VCaP (cell line): ENCODE results near the gene ZFYVE28.

Experiments used
- H3K27ac ChIP-seq: fragments of 450-650 bp; 2 replicates; pipeline ENCODE4 v1.5.1; 2017
- TF ChIP-seq, protein P1 (sequence below): fragments of 450-650 bp; conservative IDR thresholded peaks from 2 replicates; pipeline ENCODE4 v1.5.1; 2017; ENCODE audit warnings: mild to moderate bottlenecking, moderate library complexity

ZFYVE28 gene

DNA sequence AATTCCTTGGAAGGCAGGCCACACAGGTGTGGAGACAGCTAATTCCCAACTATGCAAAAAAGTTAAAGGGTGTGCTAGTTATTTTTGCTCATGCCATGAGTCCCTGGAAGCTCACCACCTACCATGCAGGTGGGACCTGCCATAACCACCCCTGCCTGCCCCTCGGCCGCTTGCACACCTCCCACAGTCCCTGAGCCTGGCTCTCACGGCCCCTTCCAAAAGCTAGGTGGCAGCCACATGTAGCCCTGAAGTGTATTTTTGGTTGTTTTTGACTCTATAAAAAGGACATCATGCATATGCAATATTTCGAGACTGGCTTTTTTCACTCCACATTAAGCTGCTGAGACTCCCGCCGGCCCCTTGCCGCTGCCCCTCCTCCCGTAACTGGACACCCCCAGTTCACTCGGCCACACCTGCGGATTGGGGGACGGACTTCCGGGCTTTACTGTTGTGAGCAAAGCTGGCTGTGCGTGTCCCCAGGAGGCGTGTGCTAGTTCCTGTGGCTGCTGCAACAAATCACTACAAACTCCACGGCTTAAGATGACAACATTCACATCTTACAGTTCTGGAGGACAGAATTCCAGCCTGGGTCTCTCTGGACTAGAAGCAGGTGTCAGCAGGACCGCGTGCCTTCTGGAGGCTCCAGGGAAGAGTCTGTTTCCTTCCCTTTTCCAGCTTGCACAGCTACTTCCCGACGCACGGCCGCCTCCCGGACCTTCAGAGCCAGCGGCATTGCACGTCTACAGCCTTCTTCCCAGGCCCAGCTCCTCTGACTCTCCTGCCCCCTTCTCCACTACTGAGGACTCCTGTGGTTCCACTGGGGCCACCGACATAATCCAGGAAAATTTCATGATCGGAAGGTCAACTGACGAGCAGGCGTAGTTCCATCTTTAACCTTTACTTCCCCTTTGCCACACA is 24.8 kb downstream of the ZFYVE28 start:
- no peak overlapping the region for H3K27ac ChIP-seq
- TF ChIP-seq, protein P1, sequence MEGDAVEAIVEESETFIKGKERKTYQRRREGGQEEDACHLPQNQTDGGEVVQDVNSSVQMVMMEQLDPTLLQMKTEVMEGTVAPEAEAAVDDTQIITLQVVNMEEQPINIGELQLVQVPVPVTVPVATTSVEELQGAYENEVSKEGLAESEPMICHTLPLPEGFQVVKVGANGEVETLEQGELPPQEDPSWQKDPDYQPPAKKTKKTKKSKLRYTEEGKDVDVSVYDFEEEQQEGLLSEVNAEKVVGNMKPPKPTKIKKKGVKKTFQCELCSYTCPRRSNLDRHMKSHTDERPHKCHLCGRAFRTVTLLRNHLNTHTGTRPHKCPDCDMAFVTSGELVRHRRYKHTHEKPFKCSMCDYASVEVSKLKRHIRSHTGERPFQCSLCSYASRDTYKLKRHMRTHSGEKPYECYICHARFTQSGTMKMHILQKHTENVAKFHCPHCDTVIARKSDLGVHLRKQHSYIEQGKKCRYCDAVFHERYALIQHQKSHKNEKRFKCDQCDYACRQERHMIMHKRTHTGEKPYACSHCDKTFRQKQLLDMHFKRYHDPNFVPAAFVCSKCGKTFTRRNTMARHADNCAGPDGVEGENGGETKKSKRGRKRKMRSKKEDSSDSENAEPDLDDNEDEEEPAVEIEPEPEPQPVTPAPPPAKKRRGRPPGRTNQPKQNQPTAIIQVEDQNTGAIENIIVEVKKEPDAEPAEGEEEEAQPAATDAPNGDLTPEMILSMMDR, result no peak

GRCh38 chr4:2390784-2391421 is 27.5 kb downstream of the ZFYVE28 start:
- no peak overlapping the region for H3K27ac ChIP-seq
- TF ChIP-seq, protein P1, result no peak

GRCh38 chr4:2390146-2390545 is 28.3 kb downstream of the ZFYVE28 start:
- no peak overlapping the region for H3K27ac ChIP-seq
- TF ChIP-seq, protein P1, result no peak

DNA sequence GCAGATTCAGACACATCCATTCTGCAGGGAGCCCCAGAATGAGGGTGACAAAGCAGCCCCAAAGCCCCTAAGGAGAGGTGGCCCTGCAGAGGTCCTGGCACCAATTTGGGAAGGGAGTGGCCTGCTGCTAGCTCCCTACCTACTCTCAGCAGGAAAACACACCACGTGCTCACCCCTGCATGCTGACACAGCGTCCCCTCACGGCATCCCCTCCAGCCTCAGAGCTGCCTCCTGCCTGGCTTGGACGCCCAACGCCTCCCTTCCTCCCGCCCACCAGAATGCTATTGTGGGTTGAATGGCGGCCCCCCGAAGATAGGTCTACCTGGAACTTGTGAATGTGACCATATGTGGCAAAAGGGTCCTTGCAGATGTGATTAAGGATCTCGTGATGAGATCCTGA is 28.8 kb downstream of the ZFYVE28 start:
- no peak overlapping the region for H3K27ac ChIP-seq
- TF ChIP-seq, protein P1, result no peak

- H3K27ac ChIP-seq, result no peak overlapping the region
- TF ChIP-seq, protein P1, result no peak
These were observed 29.8 kb downstream of the ZFYVE28 start for GRCh38 chr4:2388429-2389182.

DNA sequence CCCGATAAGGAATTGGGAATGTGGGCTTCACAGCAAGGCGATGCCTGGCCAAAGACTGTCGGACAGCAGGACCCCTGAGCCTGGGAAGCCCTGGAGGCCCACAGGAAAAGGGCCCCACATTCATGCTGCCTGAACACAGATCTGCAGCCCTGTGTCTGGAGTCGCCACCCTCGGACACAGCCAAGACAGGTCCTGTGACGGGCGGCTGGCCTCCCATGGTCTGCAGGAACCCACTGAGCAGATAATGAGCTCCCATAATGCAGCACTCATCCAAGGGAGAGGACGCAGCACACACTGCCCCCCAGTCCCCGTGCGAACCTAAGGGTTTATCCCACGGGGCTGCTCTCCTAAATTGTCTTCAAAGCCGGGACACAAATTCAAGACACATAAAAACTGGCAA is 30.6 kb downstream of the ZFYVE28 start:
- no peak overlapping the region for H3K27ac ChIP-seq
- TF ChIP-seq, protein P1, result no peak

DNA sequence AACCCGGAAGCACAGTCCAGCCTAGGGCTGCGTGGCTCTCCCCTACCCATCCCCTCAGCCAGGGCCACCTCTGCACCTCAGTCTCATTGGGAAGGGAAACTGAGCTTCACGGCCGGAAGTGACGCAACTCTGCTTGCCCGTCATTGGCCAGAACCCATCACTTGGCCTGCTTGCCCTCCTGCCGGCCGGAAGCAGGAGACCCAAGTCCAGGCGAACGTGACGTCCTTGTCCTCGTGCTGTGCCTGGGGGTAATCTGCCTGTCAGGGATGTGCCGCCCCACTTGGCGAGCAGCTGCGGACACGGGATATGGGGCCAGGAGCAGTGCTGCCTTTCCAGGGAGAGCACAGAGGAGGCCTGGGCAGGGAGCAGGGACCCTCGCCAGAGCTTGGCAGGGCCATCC is 31.2 kb downstream of the ZFYVE28 start:
- TF ChIP-seq, protein P1, result no peak
- H3K27ac ChIP-seq, result no peak overlapping the region
